HG02642 (cell line): ENCODE results near the gene MTTP.

ENCODE experiments used
- ATAC-seq: cut with Tn5 transposase; IDR thresholded peaks from one replicate; pipeline ENCODE4 v1.9.1; 2021; ENCODE audit warnings: mild to moderate bottlenecking; ENCODE audit not compliant: unreplicated experiment, poor library complexity

The MTTP gene

GRCh38 chr4:99636422-99636821 is 61.8 kb downstream of the MTTP start:
- no peak for ATAC-seq

GRCh38 chr4:99637174-99637573 is 62.5 kb downstream of the MTTP start:
- no peak for ATAC-seq

GRCh38 chr4:99640676-99641075 is 66.1 kb downstream of the MTTP start:
- ATAC-seq = no peak

- ATAC-seq = no peak
Measured at GRCh38 chr4:99642725-99643489, 68.3 kb downstream of the MTTP start.

GRCh38 chr4:99644453-99644852 is 69.8 kb downstream of the MTTP start:
- no peak for ATAC-seq

GRCh38 chr4:99645036-99645435 is 70.4 kb downstream of the MTTP start:
- ATAC-seq = no peak

- ATAC-seq = no peak
Measured at GRCh38 chr4:99645638-99646037, 71.0 kb downstream of the MTTP start.

- no peak for ATAC-seq
Measured at GRCh38 chr4:99647071-99647470, 72.4 kb downstream of the MTTP start.

- no peak for ATAC-seq
Measured at GRCh38 chr4:99648321-99648720, 73.7 kb downstream of the MTTP start.

- no peak for ATAC-seq
Measured at GRCh38 chr4:99649208-99649607, 74.6 kb downstream of the MTTP start.

- ATAC-seq = no peak
Measured at GRCh38 chr4:99649778-99650177, 75.2 kb downstream of the MTTP start.

GRCh38 chr4:99651016-99651769 is 76.6 kb downstream of the MTTP start:
- ATAC-seq = no peak

- no peak for ATAC-seq
Measured at GRCh38 chr4:99651811-99652485, 77.3 kb downstream of the MTTP start.

GRCh38 chr4:99652596-99653436 is 78.2 kb downstream of the MTTP start:
- ATAC-seq = no peak

GRCh38 chr4:99653916-99654315 is 79.3 kb downstream of the MTTP start:
- ATAC-seq = no peak

- no peak for ATAC-seq
Measured at GRCh38 chr4:99654361-99654761, 79.7 kb downstream of the MTTP start.

GRCh38 chr4:99655308-99656081 is 80.9 kb downstream of the MTTP start:
- no peak for ATAC-seq

- no peak for ATAC-seq
Measured at GRCh38 chr4:99657798-99658197, 83.2 kb downstream of the MTTP start, which contains the start of gene C4orf54. C4orf54 (minus strand) TSS chr4:99657828; CDS start chr4:99654648, 3,180 bp downstream.

- ATAC-seq = no peak
Measured at GRCh38 chr4:99658666-99659065, 84.0 kb downstream of the MTTP start.
